Type B pancreatic cell (in vitro differentiated cells): Measurements from ENCODE around the gene PCDHGB2. TPM values are rescaled to one million over a fixed set of nuclear protein-coding genes. Genes with fewer than 3 reads are reported as not detected.
"Not testable (repeated sequence)": the region's sequence is repeated elsewhere in the genome, so short reads cannot be mapped to it uniquely, and the experiment has no call there.

Source experiments
- DNase-seq: peaks from one replicate; pipeline ENCODE4 v3.0.0; 2021; ENCODE audit warnings: mixed read lengths; ENCODE audit not compliant: unreplicated experiment; ENCODE audit errors: extremely low spot score
- H3K27ac Mint-ChIP-seq: 2 replicates; pipeline ENCODE4 v1.8.0; 2021; ENCODE audit warnings: mild to moderate bottlenecking, mixed read lengths
- H3K27me3 Mint-ChIP-seq: 2 replicates; pipeline ENCODE4 v1.8.0; 2021; ENCODE audit warnings: mixed read lengths
- H3K36me3 Mint-ChIP-seq: 2 replicates; pipeline ENCODE4 v1.8.0; 2021; ENCODE audit warnings: mixed read lengths
- H3K4me1 Mint-ChIP-seq: one replicate; pipeline ENCODE4 v1.8.0; 2021; ENCODE audit warnings: mixed read lengths; ENCODE audit not compliant: unreplicated experiment
- H3K4me3 Mint-ChIP-seq: 2 replicates; pipeline ENCODE4 v1.8.0; 2021; ENCODE audit warnings: mild to moderate bottlenecking, mixed read lengths
- H3K9me3 Mint-ChIP-seq: 2 replicates; pipeline ENCODE4 v1.8.0; 2021; ENCODE audit warnings: mixed read lengths
- CTCF ChIP-seq: fragments of 200-600 bp; sonication (generic); conservative IDR thresholded peaks from 2 replicates; pipeline ENCODE4 v1.5.0; 2021; ENCODE audit warnings: antibody characterized with exemption, mild to moderate bottlenecking
- total RNA-seq: library from RNA; stranded (reverse); gene quantifications from 2 replicates; pipeline ENCODE4 v1.2.1, GENCODE V29; 2021; ENCODE audit warnings: low replicate concordance

The PCDHGB2 gene
- total RNA-seq, 1 donor from 2014 or later = 0.94 TPM

DNA sequence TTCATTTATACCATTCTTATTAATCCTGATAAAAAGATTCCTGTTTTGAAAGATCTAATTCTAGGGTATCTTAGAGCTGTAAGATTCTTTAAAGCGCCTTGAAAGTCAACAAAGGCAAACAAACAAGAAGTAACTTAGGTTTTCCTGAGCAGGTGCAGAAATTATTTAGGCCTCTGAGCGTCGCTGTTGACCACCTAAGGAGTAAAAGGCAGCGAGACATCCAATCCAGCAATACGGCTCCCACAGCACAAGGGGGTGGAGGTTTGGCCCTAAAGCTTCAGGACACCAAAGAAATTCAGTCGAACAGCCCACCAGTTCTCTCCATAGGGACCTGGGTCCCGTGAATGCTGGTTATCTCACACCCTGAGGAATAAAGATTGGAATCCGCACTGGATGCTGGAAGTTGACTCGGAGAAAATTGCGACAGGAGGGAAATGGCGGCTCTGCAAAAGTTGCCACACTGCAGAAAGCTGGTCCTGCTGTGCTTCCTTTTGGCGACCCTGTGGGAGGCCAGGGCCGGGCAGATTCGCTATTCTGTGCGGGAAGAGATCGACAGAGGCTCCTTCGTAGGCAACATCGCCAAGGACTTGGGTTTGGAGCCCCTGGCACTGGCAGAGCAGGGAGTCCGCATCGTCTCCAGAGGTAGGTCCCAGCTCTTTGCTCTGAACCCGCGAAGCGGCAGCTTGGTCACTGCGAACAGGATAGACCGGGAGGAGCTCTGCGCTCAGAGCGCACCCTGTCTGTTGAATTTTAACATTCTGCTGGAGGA is 21.1 kb upstream of the PCDHGB2 start, which contains the start of gene PCDHGA2:
PCDHGA2 (plus strand) TSS at position 223 of the 769 bp plus-strand sequence.
- Mint-ChIP-seq H3K27me3 (no peaks in the 10 kb centered on the region), H3K4me1 (no peaks in the 10 kb centered on the region), H3K9me3 (peaks cover 11% of the 10 kb centered on the region), H3K4me3 (no peak within 1 kb of the TSS), H3K36me3 (no peaks in the 10 kb centered on the region), H3K27ac (no peak within 1 kb of the TSS)
- TF ChIP-seq CTCF = peak; percentile 46
- no peak for DNase-seq

GRCh38 chr5:141340781-141341354 is 18.9 kb upstream of the PCDHGB2 start:
- not testable (repeated sequence) for H3K4me3 Mint-ChIP-seq, H3K27me3 Mint-ChIP-seq, H3K4me1 Mint-ChIP-seq, DNase-seq, H3K27ac Mint-ChIP-seq, H3K36me3 Mint-ChIP-seq
- H3K9me3 Mint-ChIP-seq = peaks cover 16% of the 10 kb centered on the region

DNA sequence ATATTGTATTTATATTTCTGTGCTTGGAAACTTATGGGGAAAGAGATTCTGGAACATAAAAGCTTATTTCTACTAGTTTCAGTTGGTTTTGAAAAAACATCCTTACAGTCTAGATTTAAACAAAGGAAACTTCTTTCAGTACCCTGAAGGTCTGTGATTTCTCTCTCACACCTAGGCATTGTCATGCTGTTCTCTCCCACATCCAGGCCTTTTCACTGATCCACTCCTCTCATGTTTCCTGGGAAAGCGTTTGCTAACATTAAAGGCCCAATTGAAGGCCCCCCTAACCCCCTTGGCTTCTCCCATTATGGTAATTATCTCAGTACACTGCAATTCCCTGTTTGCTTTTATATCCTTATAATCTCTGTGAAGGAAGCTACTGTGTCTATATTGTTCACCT is 17.0 kb upstream of the PCDHGB2 start:
- DNase-seq = no peak

DNA sequence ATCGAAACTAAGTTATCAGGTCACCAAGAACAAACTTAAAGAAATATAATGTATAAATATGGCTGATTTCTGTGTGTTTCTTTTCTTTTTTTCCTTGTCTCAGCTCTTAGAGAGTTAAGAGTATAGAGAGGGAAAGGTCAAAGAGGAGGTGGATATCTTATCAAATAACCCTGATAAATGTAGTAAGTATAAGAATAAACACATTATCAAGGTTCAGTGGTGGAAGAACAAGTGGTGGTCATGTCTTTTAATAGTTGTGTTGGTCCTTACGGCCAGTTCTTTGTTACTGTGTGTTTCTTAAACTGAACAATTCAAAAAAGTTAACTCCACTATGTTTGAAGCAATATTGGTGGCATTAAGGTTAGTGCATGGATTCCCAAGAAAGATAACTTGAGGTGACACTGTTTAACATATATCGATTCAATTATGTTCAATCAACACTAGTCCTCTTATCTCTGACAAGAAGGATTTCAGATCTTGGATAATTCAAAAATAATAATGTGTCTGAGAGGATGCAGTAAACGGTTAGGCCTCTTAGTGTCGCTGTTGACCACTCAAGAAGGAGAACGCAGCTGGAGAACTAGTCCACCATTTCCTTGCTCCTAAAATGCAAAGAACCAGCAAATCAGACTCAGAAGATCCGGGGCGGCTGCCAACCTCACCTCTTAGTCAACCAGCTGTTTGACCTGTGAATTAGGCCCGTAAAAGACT is 16.4 kb upstream of the PCDHGB2 start, which contains the start of gene PCDHGA3:
PCDHGA3 (plus strand) TSS at position 588 of the 711 bp plus-strand sequence. CDS start 205 bp downstream, outside the sequence.
- Mint-ChIP-seq H3K36me3 (no peaks in the 10 kb centered on the region), H3K27me3 (no peaks in the 10 kb centered on the region), H3K27ac (no peak within 1 kb of the TSS), H3K4me1 (no peaks in the 10 kb centered on the region), H3K9me3 (peaks cover 16% of the 10 kb centered on the region), H3K4me3 (peak within 1 kb of the TSS; percentile 84)
- TF ChIP-seq CTCF = peak; percentile 39
- DNase-seq = no peak

More for the DNA sequence above, 17.0 kb upstream of the PCDHGB2 start:
- Mint-ChIP-seq H3K27me3 (no peaks in the 10 kb centered on the region), H3K4me1 (no peaks in the 10 kb centered on the region), H3K4me3 (no peak overlapping the region), H3K9me3 (peaks cover 21% of the 10 kb centered on the region), H3K36me3 (no peaks in the 10 kb centered on the region), H3K27ac (no peak overlapping the region)
- no peak for TF ChIP-seq CTCF

- DNase-seq = no peak
- H3K4me3 Mint-ChIP-seq = peak overlapping the region; percentile 84
- peaks cover 14% of the 10 kb centered on the region for H3K9me3 Mint-ChIP-seq
- H3K27ac Mint-ChIP-seq = no peak overlapping the region
- H3K27me3 Mint-ChIP-seq = no peaks in the 10 kb centered on the region
- peak; percentile 4 for TF ChIP-seq CTCF
- H3K36me3 Mint-ChIP-seq = no peaks in the 10 kb centered on the region
- no peaks in the 10 kb centered on the region for H3K4me1 Mint-ChIP-seq
These were observed 15.8 kb upstream of the PCDHGB2 start for GRCh38 chr5:141343953-141344463.
